A549 treated with AZD9567 at 1 μM for 4 hours (cell line): ENCODE measurements around the gene HELZ2. TPM values are rescaled to one million over a fixed set of nuclear protein-coding genes. Genes with fewer than 3 reads are reported as not detected.

Experiments used
- total RNA-seq: library from RNA; stranded (reverse); fragments of 200-300 nt; extraction: Qiagen RNA extraction; gene quantifications from 5 replicates; pipeline ENCODE4 v1.2.3, GENCODE V29; 2022; ENCODE audit not compliant: insufficient read depth

HELZ2 gene
- 16.7 to 27.1 TPM (median 23.0 TPM) in 5 replicates for total RNA-seq

GRCh38 chr20:63574156-63574828, at the start of gene HELZ2:
Gene HELZ2, minus strand, starts transcription at chr20:63574239. Its CDS starts 1,854 bp downstream, at chr20:63572385.

GRCh38 chr20:63553933-63554290, 20.1 kb downstream of the HELZ2 start, which contains the start of gene FNDC11:
Gene FNDC11, plus strand, starts transcription at chr20:63554159. Its CDS starts 1,505 bp downstream, at chr20:63555664.

GRCh38 chr20:63547725-63548480, 26.1 kb downstream of the HELZ2 start, which contains the start of gene SRMS:
Gene SRMS, minus strand, starts transcription at chr20:63547749. Its CDS starts 286 bp downstream, at chr20:63547463.

GRCh38 chr20:63536997-63537524, 37.0 kb downstream of the HELZ2 start, which contains the start of gene PTK6:
Gene PTK6, minus strand, starts transcription at chr20:63537376. Its CDS starts 62 bp downstream, at chr20:63537314.

Other genes with a start within 250 kb of the HELZ2 start
- 0.22 to 0.33 TPM (median 0.26 TPM) in 4 of 5 replicates, not detected in the other for gene CHRNA4, start 212.9 kb downstream of the HELZ2 start, total RNA-seq
- 0.46 to 0.77 TPM (median 0.50 TPM) in 4 of 5 replicates, not detected in the other for gene KCNQ2, start 101.6 kb downstream of the HELZ2 start, total RNA-seq
- gene EEF1A2, start 75.2 kb downstream of the HELZ2 start, total RNA-seq, result 120 to 184 TPM (median 152 TPM) in 5 replicates
- 265 to 354 TPM (median 319 TPM) in 5 replicates for gene PPDPF, start 53.5 kb downstream of the HELZ2 start, total RNA-seq
- gene PTK6, start 36.9 kb downstream of the HELZ2 start, total RNA-seq, result 2.7 to 4.8 TPM (median 3.2 TPM) in 5 replicates
- gene SRMS, start 26.5 kb downstream of the HELZ2 start, total RNA-seq, result 0.10 to 0.15 TPM (median 0.10 TPM) in 4 of 5 replicates, not detected in the other
- gene FNDC11, start 20.1 kb downstream of the HELZ2 start, total RNA-seq, result 0.09 to 0.27 TPM (median 0.26 TPM) in 4 of 5 replicates, not detected in the other
- 9.9 to 10.4 TPM (median 10.2 TPM) in 5 replicates for gene GMEB2, start 52.9 kb upstream of the HELZ2 start, total RNA-seq
- 7.1 to 11.6 TPM (median 9.6 TPM) in 5 replicates for gene STMN3, start 79.2 kb upstream of the HELZ2 start, total RNA-seq
- gene RTEL1, start 84.1 kb upstream of the HELZ2 start, total RNA-seq, result 5.3 to 10.2 TPM (median 8.0 TPM) in 5 replicates
- 0.94 to 1.3 TPM (median 0.98 TPM) in 4 of 5 replicates, not detected in the other for gene TNFRSF6B, start 122.4 kb upstream of the HELZ2 start, total RNA-seq
- 19.5 to 40.9 TPM (median 38.8 TPM) in 5 replicates for gene ARFRP1, start 133.7 kb upstream of the HELZ2 start, total RNA-seq
- 26.8 to 30.4 TPM (median 28.6 TPM) in 5 replicates for gene ZGPAT, start 133.8 kb upstream of the HELZ2 start, total RNA-seq
- 1.8 to 11.6 TPM (median 10.8 TPM) in 5 replicates for gene LIME1, start 162.4 kb upstream of the HELZ2 start, total RNA-seq
- 60.1 to 101 TPM (median 93.3 TPM) in 5 replicates for gene SLC2A4RG, start 165.5 kb upstream of the HELZ2 start, total RNA-seq